GM21360 (cell line): ENCODE data around the gene UGT2B7.
"Not testable (repeated sequence)": the region's sequence is repeated elsewhere in the genome, so short reads cannot be mapped to it uniquely, and the experiment has no call there.

Experiments
- ATAC-seq: cut with Tn5 transposase; IDR thresholded peaks from one replicate; pipeline ENCODE4 v1.9.1; 2021; ENCODE audit warnings: mild to moderate bottlenecking, moderate library complexity; ENCODE audit not compliant: unreplicated experiment

Gene UGT2B7

GRCh38 chr4:69096111-69096656, at the start of gene UGT2B7:
TSS of gene UGT2B7 (plus strand) at chr4:69096474. CDS start at chr4:69096521, 47 bp downstream.
- no peak for ATAC-seq

- no peak for ATAC-seq
Measured at GRCh38 chr4:69049860-69050259, 46.4 kb upstream of the UGT2B7 start.

- ATAC-seq, result not testable (repeated sequence)
Measured at GRCh38 chr4:69050853-69051575, 45.3 kb upstream of the UGT2B7 start.

GRCh38 chr4:69051576-69051943, 44.7 kb upstream of the UGT2B7 start:
- no peak for ATAC-seq

GRCh38 chr4:69053309-69053885, 42.9 kb upstream of the UGT2B7 start:
- not testable (repeated sequence) for ATAC-seq

GRCh38 chr4:69054033-69054432, 42.2 kb upstream of the UGT2B7 start:
- not testable (repeated sequence) for ATAC-seq

- no peak for ATAC-seq
Measured at GRCh38 chr4:69054578-69055200, 41.6 kb upstream of the UGT2B7 start.

- no peak for ATAC-seq
Measured at GRCh38 chr4:69056150-69056549, 40.1 kb upstream of the UGT2B7 start.

GRCh38 chr4:69056921-69057550, 39.2 kb upstream of the UGT2B7 start:
- ATAC-seq, result no peak

- ATAC-seq, result peak; percentile 79
Measured at GRCh38 chr4:69057620-69058409, 38.5 kb upstream of the UGT2B7 start.

- no peak for ATAC-seq
Measured at GRCh38 chr4:69058410-69059059, 37.7 kb upstream of the UGT2B7 start.

- no peak for ATAC-seq
Measured at GRCh38 chr4:69060651-69061308, 35.5 kb upstream of the UGT2B7 start.

GRCh38 chr4:69064391-69064790, 31.9 kb upstream of the UGT2B7 start:
- no peak for ATAC-seq

- no peak for ATAC-seq
Measured at GRCh38 chr4:69066945-69067344, 29.3 kb upstream of the UGT2B7 start.

- ATAC-seq, result no peak
Measured at GRCh38 chr4:69069085-69069484, 27.2 kb upstream of the UGT2B7 start.

GRCh38 chr4:69070590-69070989, 25.7 kb upstream of the UGT2B7 start:
- ATAC-seq, result no peak

- no peak for ATAC-seq
Measured at GRCh38 chr4:69071286-69071685, 25.0 kb upstream of the UGT2B7 start.

- ATAC-seq, result no peak
Measured at GRCh38 chr4:69073375-69073774, 22.9 kb upstream of the UGT2B7 start.

- no peak for ATAC-seq
Measured at GRCh38 chr4:69075061-69075792, 21.0 kb upstream of the UGT2B7 start.
